ENCODE results near the gene CCNY. TPM values are rescaled to one million over a fixed set of nuclear protein-coding genes. Genes with fewer than 3 reads are reported as not detected.

The CCNY gene
- total and polyA plus RNA-seq, 8 donors, result 60.9 to 87.6 (median 81.7) TPM

DNA sequence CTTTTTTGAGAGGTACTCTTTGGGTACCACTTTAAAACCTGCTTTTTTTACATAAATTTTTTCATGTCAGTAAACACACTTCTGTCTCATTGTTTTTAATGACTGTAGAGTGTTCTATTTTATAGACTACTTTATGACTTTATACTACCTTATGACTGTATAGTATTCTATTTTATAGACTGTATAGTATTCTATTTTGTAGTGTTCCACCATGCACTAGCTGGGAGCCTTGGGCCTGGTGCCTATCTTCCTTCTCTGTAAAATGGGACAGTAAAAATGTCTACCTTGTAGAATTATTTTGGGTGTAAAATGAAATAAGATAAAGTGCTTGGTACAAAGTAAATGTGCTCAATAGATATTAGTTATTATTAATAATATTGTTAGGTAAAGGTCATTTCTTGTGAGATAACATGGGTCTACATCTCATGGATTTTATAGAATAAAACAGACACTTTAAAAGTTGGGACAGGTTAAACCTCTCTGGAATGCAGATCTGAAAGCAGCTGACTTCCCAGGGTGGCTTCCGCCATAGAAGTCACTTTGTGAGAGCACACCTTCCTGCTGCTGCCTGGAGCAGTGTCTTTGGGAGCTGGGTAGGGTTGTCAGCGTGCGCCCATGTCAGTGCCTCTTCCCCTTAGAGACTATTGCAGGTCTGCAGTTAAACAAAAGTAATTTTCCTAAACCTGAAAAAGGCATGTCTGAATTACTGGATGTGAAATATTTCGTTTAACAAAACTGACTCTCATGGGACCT lies 31.0 kb downstream of the CCNY start:
- no peak overlapping the region for H3K4me3 ChIP-seq
- H3K4me1 ChIP-seq, result peaks cover 11 to 50% of the 10 kb centered on the region in 2 donors
- no peaks in the 10 kb centered on the region for H3K27me3 ChIP-seq
- no peak overlapping the region for H3K27ac ChIP-seq
- TF ChIP-seq, protein P1, sequence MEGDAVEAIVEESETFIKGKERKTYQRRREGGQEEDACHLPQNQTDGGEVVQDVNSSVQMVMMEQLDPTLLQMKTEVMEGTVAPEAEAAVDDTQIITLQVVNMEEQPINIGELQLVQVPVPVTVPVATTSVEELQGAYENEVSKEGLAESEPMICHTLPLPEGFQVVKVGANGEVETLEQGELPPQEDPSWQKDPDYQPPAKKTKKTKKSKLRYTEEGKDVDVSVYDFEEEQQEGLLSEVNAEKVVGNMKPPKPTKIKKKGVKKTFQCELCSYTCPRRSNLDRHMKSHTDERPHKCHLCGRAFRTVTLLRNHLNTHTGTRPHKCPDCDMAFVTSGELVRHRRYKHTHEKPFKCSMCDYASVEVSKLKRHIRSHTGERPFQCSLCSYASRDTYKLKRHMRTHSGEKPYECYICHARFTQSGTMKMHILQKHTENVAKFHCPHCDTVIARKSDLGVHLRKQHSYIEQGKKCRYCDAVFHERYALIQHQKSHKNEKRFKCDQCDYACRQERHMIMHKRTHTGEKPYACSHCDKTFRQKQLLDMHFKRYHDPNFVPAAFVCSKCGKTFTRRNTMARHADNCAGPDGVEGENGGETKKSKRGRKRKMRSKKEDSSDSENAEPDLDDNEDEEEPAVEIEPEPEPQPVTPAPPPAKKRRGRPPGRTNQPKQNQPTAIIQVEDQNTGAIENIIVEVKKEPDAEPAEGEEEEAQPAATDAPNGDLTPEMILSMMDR (IDR thresholded peaks at IDR 0.05), result no peak
- no peaks in the 10 kb centered on the region for H3K36me3 ChIP-seq
- DNase-seq (no peak), ATAC-seq (no peak)
- H3K9me3 ChIP-seq, result no peaks in the 10 kb centered on the region
- intact Hi-C loops (cut with DNase I), result no loop called here

DNA sequence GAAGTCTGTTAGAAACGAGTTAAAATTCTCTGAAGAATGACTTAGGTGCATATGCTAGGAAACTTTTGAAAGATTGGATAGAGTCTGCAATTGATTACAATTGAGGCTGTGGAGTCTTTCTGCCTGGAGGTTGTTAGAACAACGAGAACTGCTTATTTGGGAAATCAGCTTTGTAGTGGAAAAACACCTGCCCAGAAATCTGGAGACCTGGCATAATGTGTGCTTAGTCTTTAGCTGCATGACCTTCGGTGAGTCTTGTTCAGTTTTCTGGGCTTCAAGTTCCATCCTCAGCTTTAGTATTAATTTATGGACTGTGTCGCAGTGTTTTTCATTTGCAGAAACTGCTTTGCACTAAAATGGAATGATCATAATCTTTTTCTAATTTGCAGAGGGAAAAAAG lies 31.7 kb downstream of the CCNY start:
- no peak overlapping the region for H3K4me3 ChIP-seq
- H3K27ac ChIP-seq, result no peak overlapping the region
- H3K27me3 ChIP-seq, result no peaks in the 10 kb centered on the region
- H3K36me3 ChIP-seq, result no peaks in the 10 kb centered on the region
- peaks cover 12 to 52% of the 10 kb centered on the region in 2 donors for H3K4me1 ChIP-seq
- DNase-seq (no peak), ATAC-seq (no peak)
- intact Hi-C loops (cut with DNase I), result no loop called here
- no peaks in the 10 kb centered on the region for H3K9me3 ChIP-seq
- TF ChIP-seq, protein P1 (IDR thresholded peaks at IDR 0.05), result no peak

DNA sequence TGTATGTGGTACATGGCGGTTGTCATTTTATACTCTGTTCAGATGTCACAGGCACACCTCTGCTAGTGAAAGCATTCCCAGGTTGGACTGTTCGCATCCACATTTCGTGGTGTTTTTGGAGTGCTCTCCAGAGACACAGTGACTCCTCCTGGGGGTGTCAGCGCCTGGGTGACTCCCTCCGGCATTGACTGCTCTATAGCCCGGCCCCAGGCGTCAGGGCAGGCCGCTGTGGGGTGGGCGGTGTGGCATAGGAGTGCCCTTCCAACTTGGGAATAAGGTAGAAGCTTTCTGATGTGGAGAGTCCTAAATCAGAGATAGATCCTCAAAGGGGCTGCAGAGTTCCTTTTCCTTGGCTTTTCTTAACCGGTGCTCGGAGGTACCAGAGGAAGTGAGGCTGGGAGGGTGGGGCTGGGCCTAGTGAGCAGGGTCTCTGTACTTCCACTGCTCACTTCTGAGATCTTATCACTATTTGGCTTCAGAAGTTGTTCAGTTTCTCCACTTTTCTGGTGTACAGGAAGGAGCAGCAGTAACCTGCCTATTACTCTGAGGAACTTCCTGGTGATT lies 32.3 kb downstream of the CCNY start:
- DNase-seq, result no peak

DNA sequence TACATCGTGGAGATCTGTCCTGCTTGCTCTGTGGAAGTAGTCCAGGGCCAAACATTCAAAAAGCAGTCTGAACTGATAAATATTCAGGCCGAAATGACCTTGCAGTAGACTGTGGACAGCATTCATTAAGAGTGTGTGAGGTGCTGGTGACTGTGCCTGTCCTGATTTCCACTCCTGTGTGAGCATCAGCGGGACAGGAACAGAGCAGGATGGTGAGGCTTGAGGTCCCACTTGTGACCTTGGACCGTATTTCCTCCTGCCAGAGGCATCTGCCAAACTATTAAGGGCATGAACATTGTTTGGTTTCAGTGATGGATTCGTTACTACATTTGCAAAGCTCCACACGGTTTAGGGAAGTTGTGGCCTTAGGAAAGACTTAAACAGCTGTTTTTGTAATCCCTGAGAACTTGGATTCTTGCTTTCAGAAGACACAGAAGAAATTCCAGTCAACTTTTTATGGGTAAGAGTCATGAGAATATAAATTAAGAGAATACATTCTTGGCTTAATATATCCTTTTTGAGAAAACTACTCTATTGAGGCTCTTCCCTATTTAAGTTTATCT lies 32.8 kb downstream of the CCNY start:
- ATAC-seq (no peak), DNase-seq (no peak)
- TF ChIP-seq, protein P1 (IDR thresholded peaks at IDR 0.05), result no peak
- peaks cover 12 to 55% of the 10 kb centered on the region in 2 donors for H3K4me1 ChIP-seq
- no peaks in the 10 kb centered on the region for H3K9me3 ChIP-seq
- H3K4me3 ChIP-seq, result no peak overlapping the region
- H3K27ac ChIP-seq, result peak overlapping the region in 1 of 2 donors; percentile 62
- H3K27me3 ChIP-seq, result no peaks in the 10 kb centered on the region
- intact Hi-C loops (cut with DNase I), result no loop called here
- H3K36me3 ChIP-seq, result no peaks in the 10 kb centered on the region

More for the DNA sequence above, 32.3 kb downstream of the CCNY start:
- H3K27me3 ChIP-seq, result no peaks in the 10 kb centered on the region
- no peak overlapping the region for H3K4me3 ChIP-seq
- intact Hi-C loops (cut with DNase I), result no loop called here
- H3K9me3 ChIP-seq, result no peaks in the 10 kb centered on the region
- peak overlapping the region in 1 of 2 donors; percentile 62 for H3K27ac ChIP-seq
- H3K4me1 ChIP-seq, result peaks cover 12 to 55% of the 10 kb centered on the region in 2 donors
- no peaks in the 10 kb centered on the region for H3K36me3 ChIP-seq
- TF ChIP-seq, protein P1 (IDR thresholded peaks at IDR 0.05), result no peak
- ATAC-seq, result no peak

DNA sequence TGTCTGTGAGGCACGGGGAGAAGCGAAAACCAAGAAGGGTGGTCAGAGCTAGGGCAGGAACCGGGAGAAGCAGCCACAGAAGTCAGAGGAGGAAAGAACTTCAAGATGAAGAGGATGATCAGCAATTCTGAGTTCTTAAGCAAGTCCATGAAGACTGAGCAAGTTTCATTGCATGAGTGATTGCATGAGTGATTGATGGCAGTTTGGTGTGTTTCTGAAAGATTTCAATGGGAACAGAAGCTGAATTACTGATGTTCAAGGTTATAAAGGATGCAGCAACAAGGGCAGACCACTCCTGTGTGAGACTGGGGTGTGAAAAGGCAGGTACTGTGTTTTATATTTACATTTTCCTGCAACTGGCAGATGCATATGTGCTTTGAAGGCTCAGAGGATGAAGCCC lies 35.4 kb downstream of the CCNY start:
- peaks cover 12 to 78% of the 10 kb centered on the region in 2 donors for H3K4me1 ChIP-seq

More for the DNA sequence above, 35.4 kb downstream of the CCNY start:
- TF ChIP-seq, protein P1 (IDR thresholded peaks at IDR 0.05), result no peak
- H3K9me3 ChIP-seq, result no peaks in the 10 kb centered on the region
- no peaks in the 10 kb centered on the region for H3K27me3 ChIP-seq
- no peak for DNase-seq
- H3K4me3 ChIP-seq, result no peak overlapping the region
- intact Hi-C loops (cut with DNase I), result no loop called here
- H3K27ac ChIP-seq, result peak overlapping the region; percentile 57 to 72
- H3K36me3 ChIP-seq, result no peaks in the 10 kb centered on the region
- ATAC-seq, result no peak
